C1 segment of cervical spinal cord (tissue), 14 donors: ENCODE data around the gene SPEM2.

ENCODE experiments used
- DNase-seq, 14 donors: peaks; one replicate each; lab custom pipeline; 2025; lab: John Stamatoyannopoulos, UW

SPEM2 gene

GRCh38 chr17:7421186-7421585 is 4.2 kb upstream of the SPEM2 start:
- no peak for DNase-seq

- no peak for DNase-seq
Observed at GRCh38 chr17:7423679-7424078, 1.7 kb upstream of the SPEM2 start.

- DNase-seq, result no peak
Observed at GRCh38 chr17:7425756-7426155, 340 bp downstream of the SPEM2 start.

GRCh38 chr17:7426203-7426863 is 917 bp downstream of the SPEM2 start:
- DNase-seq, result no peak

- DNase-seq, result no peak
Observed at GRCh38 chr17:7426896-7427489, 1.6 kb downstream of the SPEM2 start.

- DNase-seq, result no peak
Observed at GRCh38 chr17:7427549-7427948, 2.1 kb downstream of the SPEM2 start.

GRCh38 chr17:7428557-7428956 is 3.1 kb downstream of the SPEM2 start, which contains the start of gene SPEM3:
TSS of gene SPEM3 (plus strand) at chr17:7428857. CDS start at chr17:7428903, 46 bp downstream.
- no peak for DNase-seq

- no peak for DNase-seq
Observed at GRCh38 chr17:7429722-7430121, 4.3 kb downstream of the SPEM2 start.

GRCh38 chr17:7431231-7431630 is 5.8 kb downstream of the SPEM2 start:
- no peak for DNase-seq

- DNase-seq, result no peak
Observed at GRCh38 chr17:7432296-7432695, 6.9 kb downstream of the SPEM2 start.

- DNase-seq, result peak in 3 of 14 donors; percentile 30 to 35 (median 32)
Observed at GRCh38 chr17:7435676-7436555, 10.5 kb downstream of the SPEM2 start.

- DNase-seq, result peak in 9 of 14 donors; percentile 15 to 81 (median 43)
Observed at GRCh38 chr17:7436556-7437368, 11.3 kb downstream of the SPEM2 start.

GRCh38 chr17:7437369-7437863 is 12.0 kb downstream of the SPEM2 start:
- DNase-seq, result peak in 1 of 14 donors; percentile 44

GRCh38 chr17:7437950-7438614 is 12.7 kb downstream of the SPEM2 start:
- peak in 9 of 14 donors; percentile 20 to 68 (median 39) for DNase-seq

- no peak for DNase-seq
Observed at GRCh38 chr17:7438656-7439460, 13.4 kb downstream of the SPEM2 start.

GRCh38 chr17:7439462-7440112 is 14.2 kb downstream of the SPEM2 start, which contains the start of gene FGF11:
TSS of gene FGF11 (plus strand) at chr17:7439512. CDS start at chr17:7439621, 109 bp downstream.
- no peak for DNase-seq

GRCh38 chr17:7440113-7440833 is 14.9 kb downstream of the SPEM2 start:
- peak in 2 of 14 donors; percentile 47 to 59 for DNase-seq

GRCh38 chr17:7440834-7441195 is 15.4 kb downstream of the SPEM2 start:
- DNase-seq, result peak in 2 of 14 donors; percentile 34 to 49

- no peak for DNase-seq
Observed at GRCh38 chr17:7441266-7441665, 15.8 kb downstream of the SPEM2 start.
